Testis (tissue), 2 donors: Measurements from ENCODE around the gene FCMR.

Source experiments
- CTCF ChIP-seq, 3 experiments: fragments of 450-650 bp in 2 of 3; fragments of 200-600 bp in 1 of 3; sonication (generic) in 1 of 3; IDR thresholded peaks; one replicate each; pipeline ENCODE4 v1.5.1; 2016 to 2019; ENCODE audit warnings: antibody characterized with exemption in 3 of 3, mild to moderate bottlenecking in 2 of 3, moderate library complexity in 1 of 3
- POLR2A ChIP-seq: fragments of 450-650 bp; IDR thresholded peaks from one replicate; pipeline ENCODE4 v1.6.1; 2017; ENCODE audit warnings: antibody characterized with exemption, mild to moderate bottlenecking, moderate library complexity

- no peak for TF ChIP-seq CTCF (IDR thresholded peaks at IDR 0.05)
- TF ChIP-seq POLR2A: no peak
Measured at GRCh38 chr1:206960676-206961386, 39.1 kb upstream of the FCMR start.
